CD4-positive, alpha-beta T cell treated with Interleukin-2 at 100 ng/mL for 4 hours (primary cell): Measurements from ENCODE around the gene TMEM39A.

Experiments used
- DNase-seq: peaks from one replicate; pipeline ENCODE4 v3.0.0-alpha.2; 2020; ENCODE audit warnings: low spot score

The TMEM39A gene

DNA sequence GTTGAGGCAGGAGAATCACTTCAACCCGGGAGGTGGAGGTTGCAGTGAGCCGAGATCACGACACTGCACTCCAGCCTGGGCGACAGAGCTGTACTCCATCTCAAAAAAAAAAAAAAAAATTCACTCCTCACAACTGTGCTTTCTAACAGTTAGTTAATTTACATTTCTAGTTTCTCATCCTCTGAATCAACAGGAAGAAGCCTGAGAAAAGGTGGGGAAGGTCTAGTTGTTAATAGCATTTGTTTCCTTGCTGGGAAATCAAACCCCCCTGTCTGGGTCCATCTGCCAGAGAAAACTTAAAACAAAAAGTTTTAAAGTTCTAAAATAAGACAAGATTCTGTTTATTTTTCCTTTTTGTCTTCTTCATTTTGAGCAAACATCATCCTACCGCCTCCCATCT lies 62.3 kb downstream of the TMEM39A start:
- no peak for DNase-seq

DNA sequence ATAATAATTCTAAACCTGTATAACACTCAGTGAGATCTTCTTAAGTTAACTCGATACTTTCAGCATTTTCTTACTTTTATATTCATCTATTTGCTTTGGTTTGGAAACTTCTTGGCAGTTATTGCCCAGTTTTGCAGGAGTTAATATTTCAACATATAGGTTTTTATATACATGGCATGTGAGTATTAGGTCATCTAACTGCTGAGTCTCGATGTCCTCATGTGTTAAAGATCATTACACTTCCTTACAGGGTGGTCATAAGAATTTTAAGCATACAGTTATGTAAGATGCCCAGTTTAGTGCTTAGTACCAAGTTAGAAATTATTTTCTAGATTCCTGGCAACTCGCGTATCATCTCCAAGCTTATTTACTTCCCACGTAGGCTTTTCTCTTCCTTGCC lies 62.9 kb downstream of the TMEM39A start:
- no peak for DNase-seq

DNA sequence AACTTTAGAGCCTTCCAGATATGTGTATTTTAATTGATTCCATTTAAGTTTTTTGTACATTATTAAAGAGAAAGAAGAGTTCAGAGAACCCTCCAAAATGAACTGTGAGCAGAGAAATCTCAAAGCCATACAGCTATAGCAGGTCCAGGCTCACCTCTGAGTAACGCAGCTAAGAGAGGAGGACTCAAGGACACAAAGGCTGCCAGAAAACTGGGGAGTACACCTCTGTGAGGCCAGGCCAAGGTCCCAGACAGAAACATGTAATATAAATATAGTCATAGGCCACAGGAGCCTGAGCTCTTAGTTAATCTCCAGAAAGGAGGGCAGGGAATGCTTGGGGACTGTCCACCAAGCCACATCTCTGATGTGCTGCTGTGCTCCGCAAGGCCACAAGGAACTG lies 66.5 kb downstream of the TMEM39A start:
- no peak for DNase-seq

DNA sequence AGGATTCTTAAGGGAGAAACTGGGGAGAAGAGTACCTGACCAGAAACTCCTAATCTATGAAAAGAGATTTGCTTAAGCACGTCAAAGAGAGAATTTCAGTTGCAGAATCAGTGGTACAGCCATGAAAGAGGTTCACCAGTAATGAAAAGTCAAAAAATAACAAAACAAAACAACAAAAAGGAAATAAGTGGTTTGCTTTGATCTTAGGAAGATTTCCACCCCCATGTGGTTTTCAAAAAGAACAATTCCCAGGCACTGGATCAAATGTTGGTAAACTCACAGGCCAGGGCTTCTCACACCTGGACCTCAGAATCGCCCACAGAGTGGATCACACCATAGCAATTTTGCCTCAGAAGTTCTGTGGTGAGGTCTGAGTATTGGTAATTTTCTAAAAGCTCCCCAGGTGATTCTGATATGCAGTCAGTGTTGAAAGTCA lies 67.5 kb downstream of the TMEM39A start:
- DNase-seq: no peak

DNA sequence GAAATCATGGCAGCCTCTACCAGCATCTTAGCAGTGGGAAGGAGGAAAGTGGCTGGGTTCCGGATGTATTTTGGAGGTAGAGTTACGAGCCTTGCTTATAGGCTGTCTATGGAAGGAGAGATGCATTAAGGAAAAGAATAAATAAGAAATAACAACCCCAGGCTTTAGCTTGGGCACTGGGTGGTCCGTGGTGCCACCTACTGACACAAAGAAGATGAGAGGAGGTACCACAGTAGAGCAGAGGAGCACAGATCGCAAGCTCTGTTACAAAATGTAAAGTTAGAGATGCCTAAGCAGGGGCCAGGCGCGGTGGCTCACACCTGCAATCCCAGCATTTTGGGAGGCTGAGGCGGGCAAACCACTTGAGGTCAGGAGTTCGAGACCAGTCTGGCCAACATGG lies 74.8 kb downstream of the TMEM39A start:
- DNase-seq: no peak

DNA sequence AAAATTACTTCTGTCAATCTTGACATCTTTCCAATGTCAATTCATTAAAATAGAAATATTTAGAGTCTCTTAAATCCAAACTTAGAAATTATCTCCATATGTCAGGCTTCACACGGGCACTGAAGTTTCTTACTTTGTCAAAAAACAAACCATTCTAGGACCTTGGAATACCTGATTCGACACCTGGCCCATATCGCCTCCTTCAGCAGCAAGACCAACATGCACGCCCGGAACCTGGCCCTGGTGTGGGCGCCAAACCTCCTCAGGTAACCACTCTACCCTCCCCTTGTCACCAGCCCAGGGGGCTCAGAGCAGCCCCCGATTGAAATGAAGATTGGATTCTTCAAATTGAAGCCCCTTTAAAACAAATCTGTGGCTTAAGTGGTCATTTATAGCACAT lies 81.3 kb downstream of the TMEM39A start:
- no peak for DNase-seq

DNA sequence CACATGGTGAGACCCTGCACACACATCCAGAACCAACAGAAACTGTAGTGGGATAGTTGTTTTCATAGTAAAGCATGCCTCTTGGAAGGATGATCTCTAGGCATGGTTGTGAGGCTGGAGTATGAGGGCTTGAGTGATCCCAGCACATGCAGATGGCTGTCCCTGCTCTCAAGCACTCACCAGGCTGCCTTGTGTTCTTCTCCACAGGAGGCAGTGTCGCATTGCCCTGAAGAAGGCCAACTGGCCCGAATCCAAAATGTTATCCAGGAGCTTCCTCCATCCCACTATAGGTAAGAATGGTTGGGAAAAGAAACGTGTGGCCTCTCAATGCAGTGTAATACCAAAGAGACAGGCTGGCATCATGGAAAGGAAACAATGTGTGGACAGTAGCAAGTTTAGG lies 82.7 kb downstream of the TMEM39A start:
- DNase-seq: no peak
